Panc1 (cell line): ENCODE results near the gene LRRC59. TPM values are rescaled to one million over a fixed set of nuclear protein-coding genes. Genes with fewer than 3 reads are reported as not detected.

Experiments used
- ATAC-seq: fragments of 200-7000 bp; cut with Tn5 transposase; 2 replicates; pipeline ENCODE4 v1.9.1; 2020; ENCODE audit warnings: mild to moderate bottlenecking, moderate library complexity
- BruUV-seq: library from RNA; stranded (reverse); fragments of 400-500 nt; replicated peaks from 2 replicates; lab custom pipeline; 2021; lab: Mats Ljungman, UMichigan
- CTCF ChIA-PET: fragments of 300-600 bp; sonication (Branson Sonifier 250); formaldehyde crosslinking; loops from one replicate; lab custom pipeline; 2022; ENCODE audit warnings: antibody characterized with exemption; lab: Charles Lee
- POLR2A ChIA-PET: fragments of 300-600 bp; sonication (Branson Sonifier 250); formaldehyde crosslinking; loops from one replicate; lab custom pipeline; 2022; ENCODE audit warnings: antibody characterized with exemption; lab: Charles Lee
- DNase-seq: peaks from one replicate; pipeline ENCODE4 v3.0.0-alpha.2; 2010; ENCODE audit warnings: low read depth, low spot score
- H3K27ac ChIP-seq: 2 replicates; pipeline ENCODE4 v1.5.1; 2011; ENCODE audit warnings: mild to moderate bottlenecking, low read length, inconsistent platforms
- H3K27me3 ChIP-seq: fragments of 200-500 bp; sonication (Bioruptor generic); 2 replicates; pipeline ENCODE4 v1.6.0; 2014; ENCODE audit warnings: low read length, inconsistent platforms; ENCODE audit not compliant: control insufficient read depth, insufficient read depth
- H3K36me3 ChIP-seq: fragments of 200-500 bp; sonication (Bioruptor generic); 2 replicates; pipeline ENCODE4 v1.5.1; 2014; ENCODE audit warnings: inconsistent platforms, mild to moderate bottlenecking, low read length, moderate library complexity; ENCODE audit not compliant: control insufficient read depth, insufficient read depth
- H3K4me1 ChIP-seq: 2 replicates; pipeline ENCODE4 v1.5.1; 2011; ENCODE audit warnings: inconsistent platforms, mild to moderate bottlenecking, low read length, moderate library complexity; ENCODE audit not compliant: control insufficient read depth, insufficient read depth
- H3K4me3 ChIP-seq, 2 experiments: 2 replicates each; pipeline ENCODE4 v1.5.1; 2011 to 2012; ENCODE audit warnings: low read depth in 2 of 2, low read length in 2 of 2, mild to moderate bottlenecking in 2 of 2, inconsistent platforms in 1 of 2, moderate library complexity in 1 of 2
- H3K9me3 ChIP-seq: fragments of 200-500 bp; sonication (Bioruptor generic); 2 replicates; pipeline ENCODE4 v1.5.1; 2014; ENCODE audit warnings: low read depth, mild to moderate bottlenecking, inconsistent platforms, low read length, moderate library complexity; ENCODE audit not compliant: control insufficient read depth, insufficient read depth
- CTCF ChIP-seq: fragments of 450-650 bp; IDR thresholded peaks from 2 replicates; pipeline ENCODE4 v1.5.1; 2017; ENCODE audit warnings: mild to moderate bottlenecking
- POLR2AphosphoS5 ChIP-seq: IDR thresholded peaks from 2 replicates; pipeline ENCODE4 v1.6.1; 2012; ENCODE audit warnings: mild to moderate bottlenecking, low read depth, low read length, moderate library complexity
- REST ChIP-seq, 2 experiments: IDR thresholded peaks; 2 replicates each; pipeline ENCODE4 v1.6.1; 2011 to 2012; ENCODE audit warnings: low read depth in 2 of 2, control low read depth in 1 of 2, low read length in 1 of 2, mild to moderate bottlenecking in 1 of 2, moderate library complexity in 1 of 2; ENCODE audit not compliant: insufficient read depth in 1 of 2
- SIN3A ChIP-seq: IDR thresholded peaks from 2 replicates; pipeline ENCODE4 v1.6.1; 2012; ENCODE audit warnings: low read depth, mild to moderate bottlenecking, low read length, moderate library complexity, borderline replicate concordance; ENCODE audit not compliant: insufficient read depth
- TCF7L2 ChIP-seq: IDR thresholded peaks from 2 replicates; pipeline ENCODE4 v1.6.1; 2011; ENCODE audit warnings: mild to moderate bottlenecking, low read depth, low read length, inconsistent platforms
- in situ Hi-C: cut with HindIII; loops from 2 replicates; pipeline ENCODE4 v1.10.0; 2016; ENCODE audit warnings: low sequenced_read_pairs, low pct_unique_long_range_greater_than_20kb
- intact Hi-C: fragments of 100-400 bp; cut with micrococcal nuclease; formaldehyde crosslinking; loops from one replicate; pipeline ENCODE4 v1.10.0; 2022; ENCODE audit not compliant: unreplicated experiment
- total RNA-seq: library from RNA; stranded (reverse); gene quantifications from one replicate; pipeline ENCODE4 v1.2.1, GENCODE V29; 2021; ENCODE audit not compliant: unreplicated experiment

The LRRC59 gene
- total RNA-seq, 1 experiment from 2014 or later = 167 TPM

- ChIA-PET CTCF (no interaction called here), POLR2A (interaction anchor here (0.6 kb wide), 1 partner anchor 16 kb away, joined by 3 read pairs; no protein-coding TSS in a partner anchor)
- BruUV-seq = no TSS peak
- no peaks in the 10 kb centered on the region for H3K9me3 ChIP-seq
- DNase-seq (no peak), ATAC-seq (no peak)
- H3K27me3 ChIP-seq = no peaks in the 10 kb centered on the region
- intact Hi-C loops = no loop called here
- H3K36me3 ChIP-seq = no peaks in the 10 kb centered on the region
- H3K4me3 ChIP-seq = no peak overlapping the region
- H3K4me1 ChIP-seq = no peaks in the 10 kb centered on the region
- no peak for TF ChIP-seq TCF7L2
- no peak for TF ChIP-seq REST (IDR thresholded peaks at IDR 0.05; ENCODE audit: insufficient read depth in 1 of 2, low read depth in 2 of 2, low read length in 1 of 2)
- TF ChIP-seq CTCF = no peak
- TF ChIP-seq SIN3A = no peak
- in situ Hi-C loops = no loop called here
- no peak overlapping the region for H3K27ac ChIP-seq
These were observed 47.8 kb upstream of the LRRC59 start for GRCh38 chr17:50444841-50445715.

- H3K4me1 ChIP-seq = no peaks in the 10 kb centered on the region
- ChIA-PET CTCF (no interaction called here), POLR2A (no interaction called here)
- no peak overlapping the region for H3K27ac ChIP-seq
- H3K4me3 ChIP-seq = no peak overlapping the region
- no peaks in the 10 kb centered on the region for H3K9me3 ChIP-seq
- no peaks in the 10 kb centered on the region for H3K36me3 ChIP-seq
- TF ChIP-seq REST (IDR thresholded peaks at IDR 0.05; ENCODE audit: insufficient read depth in 1 of 2, low read depth in 2 of 2, low read length in 1 of 2) (no peak), TCF7L2 (no peak), SIN3A (no peak), POLR2AphosphoS5 (no peak), CTCF (no peak)
- H3K27me3 ChIP-seq = no peaks in the 10 kb centered on the region
- DNase-seq (no peak), ATAC-seq (no peak)
- in situ Hi-C loops = no loop called here
- intact Hi-C loops = no loop called here
- TSS peak; percentile 27 for BruUV-seq
These were observed 46.2 kb upstream of the LRRC59 start for GRCh38 chr17:50443505-50443974.
